ENCODE results near the gene KCNN2. TPM values are rescaled to one million over a fixed set of nuclear protein-coding genes. Genes with fewer than 3 reads are reported as not detected.
"Not testable (repeated sequence)": the region's sequence is repeated elsewhere in the genome, so short reads cannot be mapped to it uniquely, and the experiment has no call there.

The KCNN2 gene
- total and polyA plus RNA-seq, 7 donors: 0.31 to 8.2 (median 3.6) TPM; not detected in 2

DNA sequence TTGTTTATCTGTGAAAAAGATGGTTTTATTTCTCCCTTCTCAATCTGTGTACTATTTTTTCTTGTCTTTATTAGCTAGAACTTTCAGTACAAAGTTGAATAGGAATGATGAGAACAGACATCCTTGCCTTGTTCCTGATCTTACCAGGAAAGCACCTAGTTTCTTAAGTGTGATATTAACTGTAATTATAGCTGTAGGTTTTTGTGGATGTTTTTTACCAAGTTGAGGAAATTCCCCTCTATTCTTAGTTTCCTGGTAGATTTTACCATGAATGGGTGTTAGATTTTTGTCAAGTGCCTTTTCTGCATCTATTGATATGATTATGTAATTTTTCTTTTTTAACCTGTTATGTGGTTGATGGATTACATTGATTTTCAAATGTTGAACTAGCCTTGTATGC, 68.7 kb downstream of the KCNN2 start:
- intact Hi-C loops (cut with DNase I): no loop called here

DNA sequence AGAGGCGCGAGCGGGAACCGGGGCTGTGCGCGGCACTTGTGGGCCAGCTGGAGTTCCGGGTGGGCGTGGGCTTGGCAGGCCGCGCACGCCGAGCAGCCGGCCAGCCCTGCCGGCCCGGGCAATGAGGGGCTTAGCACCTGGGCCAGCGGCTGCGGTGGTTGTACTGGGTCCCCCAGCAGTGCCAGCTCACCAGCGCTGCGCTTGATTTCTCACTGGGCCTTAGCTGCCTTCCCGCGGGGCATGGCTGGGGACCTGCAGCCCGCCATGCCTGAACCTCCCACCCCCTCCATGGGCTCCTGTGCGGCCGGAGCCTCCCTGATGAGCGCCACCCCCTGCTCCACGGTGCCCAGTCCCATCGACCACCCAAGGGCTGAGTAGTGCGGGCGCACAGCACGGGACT, 70.8 kb downstream of the KCNN2 start:
- DNase-seq; intact Hi-C loops (cut with DNase I); H3K36me3 ChIP-seq; H3K4me1 ChIP-seq; H3K9me3 ChIP-seq; H3K4me3 ChIP-seq; H3K27ac ChIP-seq; H3K27me3 ChIP-seq: not testable (repeated sequence)
- WGBS, 2 donors: 97 to 98% methylated on average over 30 of the region's 30 CpGs

More for the DNA sequence above, 68.7 kb downstream of the KCNN2 start:
- Histone ChIP-seq H3K9me3 (no peaks in the 10 kb centered on the region), H3K4me1 (no peaks in the 10 kb centered on the region), H3K27ac (no peak overlapping the region), H3K36me3 (no peaks in the 10 kb centered on the region), H3K4me3 (no peak overlapping the region), H3K27me3 (no peaks in the 10 kb centered on the region)
- no peak for DNase-seq
- TF ChIP-seq, protein P1, sequence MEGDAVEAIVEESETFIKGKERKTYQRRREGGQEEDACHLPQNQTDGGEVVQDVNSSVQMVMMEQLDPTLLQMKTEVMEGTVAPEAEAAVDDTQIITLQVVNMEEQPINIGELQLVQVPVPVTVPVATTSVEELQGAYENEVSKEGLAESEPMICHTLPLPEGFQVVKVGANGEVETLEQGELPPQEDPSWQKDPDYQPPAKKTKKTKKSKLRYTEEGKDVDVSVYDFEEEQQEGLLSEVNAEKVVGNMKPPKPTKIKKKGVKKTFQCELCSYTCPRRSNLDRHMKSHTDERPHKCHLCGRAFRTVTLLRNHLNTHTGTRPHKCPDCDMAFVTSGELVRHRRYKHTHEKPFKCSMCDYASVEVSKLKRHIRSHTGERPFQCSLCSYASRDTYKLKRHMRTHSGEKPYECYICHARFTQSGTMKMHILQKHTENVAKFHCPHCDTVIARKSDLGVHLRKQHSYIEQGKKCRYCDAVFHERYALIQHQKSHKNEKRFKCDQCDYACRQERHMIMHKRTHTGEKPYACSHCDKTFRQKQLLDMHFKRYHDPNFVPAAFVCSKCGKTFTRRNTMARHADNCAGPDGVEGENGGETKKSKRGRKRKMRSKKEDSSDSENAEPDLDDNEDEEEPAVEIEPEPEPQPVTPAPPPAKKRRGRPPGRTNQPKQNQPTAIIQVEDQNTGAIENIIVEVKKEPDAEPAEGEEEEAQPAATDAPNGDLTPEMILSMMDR (IDR thresholded peaks at IDR 0.05): no peak
- TF ChIP-seq EP300 (IDR thresholded peaks at IDR 0.05): no peak

DNA sequence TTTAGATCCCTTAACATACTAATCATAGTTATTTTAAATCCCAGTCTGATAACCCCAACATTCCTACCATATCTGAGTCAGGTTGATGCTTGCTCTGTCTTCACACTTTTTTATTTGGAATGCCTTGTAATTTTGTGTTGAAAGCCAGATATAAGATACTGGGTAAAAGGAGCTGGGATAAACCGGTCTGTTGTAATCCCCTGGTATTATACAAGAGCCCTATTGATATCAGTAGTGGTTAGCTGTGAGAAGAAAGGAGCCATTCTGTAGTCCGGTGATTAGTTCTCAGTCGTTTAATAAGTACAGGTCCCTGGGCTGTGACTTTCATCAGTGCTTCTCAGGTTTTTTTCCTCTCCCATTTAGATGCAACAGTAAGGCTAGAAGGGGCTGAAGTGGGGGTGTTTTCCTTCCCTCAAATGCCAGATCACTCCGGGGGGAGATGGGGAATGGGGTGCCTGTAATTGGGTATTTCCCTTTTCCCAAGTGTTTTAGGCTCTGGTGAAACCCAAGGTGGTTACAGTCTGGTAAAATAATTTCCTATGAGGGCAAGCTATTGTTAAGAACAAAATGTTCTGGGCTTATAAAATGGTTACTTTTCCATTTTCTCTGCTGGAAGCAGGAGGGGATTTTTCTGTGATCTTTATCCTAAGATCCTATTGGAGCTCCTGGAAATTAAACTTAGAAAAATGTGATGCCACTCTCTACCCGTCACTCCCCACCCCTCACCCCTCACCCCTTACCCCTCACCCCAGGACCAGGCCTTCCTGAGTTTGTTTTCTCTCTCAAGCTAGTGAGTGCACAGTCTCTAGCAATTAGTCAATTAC, 72.7 kb downstream of the KCNN2 start:
- Histone ChIP-seq H3K27me3 (no peaks in the 10 kb centered on the region), H3K4me3 (no peak overlapping the region), H3K4me1 (no peaks in the 10 kb centered on the region), H3K9me3 (no peaks in the 10 kb centered on the region), H3K36me3 (no peaks in the 10 kb centered on the region), H3K27ac (no peak overlapping the region)
- 68 to 83% methylated on average over 5 of the region's 5 CpGs for WGBS, 2 donors
- DNase-seq: no peak
- TF ChIP-seq POLR2A (IDR thresholded peaks at IDR 0.05) (no peak), EP300 (IDR thresholded peaks at IDR 0.05) (no peak), POLR2AphosphoS5 (IDR thresholded peaks at IDR 0.05) (no peak)
- TF ChIP-seq, protein P1 (IDR thresholded peaks at IDR 0.05): no peak
- intact Hi-C loops (cut with DNase I): no loop called here

DNA sequence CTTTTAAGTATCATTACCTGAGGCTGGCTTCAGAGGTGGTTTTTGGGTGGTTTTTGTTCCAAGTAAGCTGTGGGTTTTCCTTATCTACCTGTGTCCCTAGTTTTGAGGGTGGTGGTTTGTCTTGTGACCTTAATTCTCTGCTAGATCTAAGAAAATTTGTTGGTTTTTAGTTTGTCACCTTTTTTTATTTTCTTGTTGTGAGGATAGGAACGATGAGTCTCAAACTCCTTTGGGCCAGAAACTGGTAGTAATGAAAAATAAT, 73.3 kb downstream of the KCNN2 start:
- no peaks in the 10 kb centered on the region for H3K27me3 ChIP-seq
- no peaks in the 10 kb centered on the region for H3K4me1 ChIP-seq
- no peaks in the 10 kb centered on the region for H3K9me3 ChIP-seq
- no peak overlapping the region for H3K4me3 ChIP-seq
- 72 to 75% methylated on average over 1 of the region's 1 CpG for WGBS, 2 donors
- H3K36me3 ChIP-seq: no peaks in the 10 kb centered on the region
- no peak for DNase-seq
- TF ChIP-seq POLR2AphosphoS5 (IDR thresholded peaks at IDR 0.05): no peak
- no peak overlapping the region for H3K27ac ChIP-seq
- intact Hi-C loops (cut with DNase I): no loop called here

DNA sequence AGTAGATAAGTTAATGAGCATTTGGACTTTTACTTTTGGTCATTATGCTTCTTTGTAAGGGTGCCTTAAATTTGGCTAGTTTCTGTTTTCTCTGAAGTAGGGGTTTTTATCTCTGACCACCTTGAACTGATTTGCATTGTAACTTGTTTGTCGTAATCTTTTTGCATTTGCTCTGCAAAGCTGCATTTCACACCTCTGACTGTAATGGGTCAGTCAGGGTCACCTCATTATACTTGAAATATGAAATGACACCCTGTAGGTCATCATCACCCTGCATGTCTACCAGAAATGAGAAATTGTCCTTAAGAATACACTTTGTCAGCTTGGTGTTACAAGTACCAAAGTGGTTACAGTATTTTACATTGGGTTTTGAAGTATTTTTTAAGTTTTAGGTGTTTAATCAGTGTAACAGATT, 74.0 kb downstream of the KCNN2 start:
- intact Hi-C loops (cut with DNase I): no loop called here
- no peak for DNase-seq
- Histone ChIP-seq H3K27me3 (no peaks in the 10 kb centered on the region), H3K4me3 (no peak overlapping the region), H3K4me1 (no peaks in the 10 kb centered on the region), H3K36me3 (no peaks in the 10 kb centered on the region), H3K9me3 (no peaks in the 10 kb centered on the region), H3K27ac (no peak overlapping the region)
- WGBS, 2 donors: 86 to 90% methylated on average over 1 of the region's 1 CpG
- TF ChIP-seq POLR2AphosphoS5 (IDR thresholded peaks at IDR 0.05) (no peak), POLR2A (IDR thresholded peaks at IDR 0.05) (no peak), EP300 (IDR thresholded peaks at IDR 0.05) (no peak)
- TF ChIP-seq, protein P1 (IDR thresholded peaks at IDR 0.05): no peak

DNA sequence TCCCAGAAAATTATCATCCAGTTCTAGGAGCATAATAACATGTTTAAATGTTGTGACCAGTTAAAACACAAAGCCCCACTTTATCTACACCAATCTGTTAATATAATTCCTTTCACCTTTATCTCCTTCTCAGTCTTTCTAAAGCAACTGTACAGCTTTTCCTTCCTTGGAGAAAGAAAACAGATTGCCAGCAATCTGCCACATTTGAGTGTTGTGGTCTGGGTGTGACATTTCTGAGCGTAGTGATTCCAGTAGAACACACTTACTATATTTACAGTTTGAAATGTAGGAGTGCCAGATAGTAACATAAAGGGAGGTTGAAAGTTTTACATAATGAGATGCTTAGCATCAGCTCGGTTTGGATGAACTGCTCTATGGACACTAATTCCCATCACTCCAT, 76.1 kb downstream of the KCNN2 start:
- H3K27ac ChIP-seq: no peak overlapping the region
- no peaks in the 10 kb centered on the region for H3K36me3 ChIP-seq
- WGBS, 2 donors: 72 to 87% methylated on average over 2 of the region's 2 CpGs
- H3K27me3 ChIP-seq: no peaks in the 10 kb centered on the region
- no peak for DNase-seq
- H3K9me3 ChIP-seq: no peaks in the 10 kb centered on the region
- H3K4me3 ChIP-seq: no peak overlapping the region
- TF ChIP-seq EP300 (IDR thresholded peaks at IDR 0.05) (no peak), POLR2A (IDR thresholded peaks at IDR 0.05) (no peak)
- TF ChIP-seq, protein P1 (IDR thresholded peaks at IDR 0.05): no peak
- H3K4me1 ChIP-seq: no peaks in the 10 kb centered on the region
- intact Hi-C loops (cut with DNase I): no loop called here

Measured in sigmoid colon (tissue), 7 donors.